ELR (cell line): ENCODE data around the gene MZT2B.
"Not testable (repeated sequence)": the region's sequence is repeated elsewhere in the genome, so short reads cannot be mapped to it uniquely, and the experiment has no call there.

Source experiments
- DNase-seq: peaks from one replicate; pipeline ENCODE4 v3.0.0-alpha.2; 2015; ENCODE audit warnings: low read depth

MZT2B gene

DNA sequence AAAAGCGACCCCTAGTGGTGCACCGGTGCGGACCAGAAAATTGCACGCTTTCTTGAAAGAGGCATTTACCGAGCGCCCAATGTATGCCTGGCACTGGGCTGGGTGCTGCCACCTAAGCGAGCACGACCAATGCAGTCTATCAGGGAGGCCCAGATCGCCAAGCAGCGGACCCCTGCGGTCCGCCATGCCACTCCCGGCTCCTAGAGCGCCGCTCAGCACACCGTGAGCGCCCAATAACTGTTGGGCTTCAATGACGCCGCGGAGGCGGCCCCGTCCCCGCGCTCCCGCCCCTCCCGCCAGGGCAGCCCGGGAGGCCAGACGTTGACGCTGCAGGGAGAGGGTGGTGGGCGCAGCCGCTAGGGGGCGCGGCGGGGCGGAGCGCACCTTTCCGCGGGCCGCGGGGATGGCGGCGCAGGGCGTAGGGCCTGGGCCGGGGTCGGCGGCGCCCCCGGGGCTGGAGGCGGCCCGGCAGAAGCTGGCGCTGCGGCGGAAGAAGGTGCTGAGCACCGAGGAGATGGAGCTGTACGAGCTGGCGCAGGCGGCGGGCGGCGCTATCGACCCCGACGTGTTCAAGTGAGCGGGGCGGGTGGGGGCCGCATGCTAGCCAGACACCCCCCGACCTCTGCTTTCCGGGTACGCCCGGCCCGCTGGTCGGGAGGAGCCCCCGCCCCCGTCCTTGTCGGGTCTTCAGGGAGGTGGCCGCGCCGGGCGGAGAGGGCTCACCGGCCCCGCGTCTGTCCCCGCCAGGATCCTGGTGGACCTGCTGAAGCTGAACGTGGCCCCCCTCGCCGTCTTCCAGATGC is at the start of gene MZT2B:
MZT2B (plus strand) TSS at position 383 of the 803 bp plus-strand sequence; CDS start at position 404, 21 bp downstream.
- peak; percentile 87 for DNase-seq

DNA sequence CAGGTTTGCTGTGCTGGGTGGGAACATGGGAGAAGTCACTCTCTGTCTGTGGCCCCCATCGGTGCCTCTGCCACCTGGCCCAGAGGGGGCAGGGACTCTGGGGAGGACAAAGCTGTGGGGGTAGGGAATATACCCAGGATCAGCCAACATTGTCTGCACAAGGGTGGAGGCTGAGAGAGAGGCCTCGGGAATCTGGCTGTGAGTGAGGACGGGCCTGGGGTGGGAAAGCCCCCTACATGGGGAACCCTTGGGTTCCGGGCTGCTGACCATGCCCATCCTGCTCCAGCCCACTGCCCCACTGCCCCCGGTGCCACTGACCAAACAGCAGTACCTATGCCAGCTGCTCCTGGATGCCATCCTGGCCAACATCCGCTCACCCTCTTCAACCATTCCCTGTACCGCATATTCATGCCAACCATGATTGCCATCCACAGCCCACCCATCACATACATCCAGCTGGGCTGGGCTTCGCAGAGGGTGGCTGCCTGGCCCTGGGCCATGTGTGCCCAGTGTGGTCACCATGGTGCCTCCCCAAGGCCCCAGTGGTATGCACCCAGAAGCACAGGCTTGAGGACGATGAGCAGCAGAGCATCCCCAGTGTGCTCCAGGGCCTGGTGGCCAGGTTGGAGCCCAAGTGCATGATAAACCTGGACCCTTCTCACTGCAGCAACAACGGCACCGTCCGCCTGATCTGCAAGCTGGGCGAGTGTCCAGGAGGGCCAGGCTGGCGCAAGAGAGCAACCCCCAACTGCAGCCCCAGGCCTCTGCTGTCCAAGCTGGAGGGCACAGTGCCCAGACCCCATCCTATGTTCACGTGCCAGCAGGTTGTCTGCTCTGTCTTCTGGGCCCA is 46.1 kb upstream of the MZT2B start:
- DNase-seq: no peak

- DNase-seq: not testable (repeated sequence)
Observed at GRCh38 chr2:130136546-130136945, 45.5 kb upstream of the MZT2B start.

DNA sequence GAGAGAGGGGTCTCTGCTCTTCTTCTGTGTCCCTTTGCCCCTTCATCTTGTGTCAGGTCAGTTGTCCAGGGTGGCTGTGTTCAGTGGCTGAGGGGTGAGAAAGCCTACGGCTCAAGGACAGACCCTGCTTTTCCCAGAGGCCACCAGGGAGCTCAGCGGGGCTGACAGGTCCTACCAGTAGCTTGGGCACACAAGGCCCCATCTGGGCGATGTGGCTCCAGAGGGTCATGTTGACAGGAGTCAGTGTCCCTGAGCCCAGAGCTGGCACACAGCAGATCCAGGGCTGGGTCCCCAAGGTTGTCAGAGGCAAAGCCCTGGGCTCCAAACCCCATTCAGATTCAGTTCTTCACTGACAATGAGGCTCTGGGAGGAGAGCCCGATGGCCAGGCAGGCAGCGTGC is 44.9 kb upstream of the MZT2B start:
- not testable (repeated sequence) for DNase-seq

GRCh38 chr2:130138326-130138725 is 43.7 kb upstream of the MZT2B start:
- DNase-seq: not testable (repeated sequence)

GRCh38 chr2:130138841-130139251 is 43.2 kb upstream of the MZT2B start:
- DNase-seq: not testable (repeated sequence)

DNA sequence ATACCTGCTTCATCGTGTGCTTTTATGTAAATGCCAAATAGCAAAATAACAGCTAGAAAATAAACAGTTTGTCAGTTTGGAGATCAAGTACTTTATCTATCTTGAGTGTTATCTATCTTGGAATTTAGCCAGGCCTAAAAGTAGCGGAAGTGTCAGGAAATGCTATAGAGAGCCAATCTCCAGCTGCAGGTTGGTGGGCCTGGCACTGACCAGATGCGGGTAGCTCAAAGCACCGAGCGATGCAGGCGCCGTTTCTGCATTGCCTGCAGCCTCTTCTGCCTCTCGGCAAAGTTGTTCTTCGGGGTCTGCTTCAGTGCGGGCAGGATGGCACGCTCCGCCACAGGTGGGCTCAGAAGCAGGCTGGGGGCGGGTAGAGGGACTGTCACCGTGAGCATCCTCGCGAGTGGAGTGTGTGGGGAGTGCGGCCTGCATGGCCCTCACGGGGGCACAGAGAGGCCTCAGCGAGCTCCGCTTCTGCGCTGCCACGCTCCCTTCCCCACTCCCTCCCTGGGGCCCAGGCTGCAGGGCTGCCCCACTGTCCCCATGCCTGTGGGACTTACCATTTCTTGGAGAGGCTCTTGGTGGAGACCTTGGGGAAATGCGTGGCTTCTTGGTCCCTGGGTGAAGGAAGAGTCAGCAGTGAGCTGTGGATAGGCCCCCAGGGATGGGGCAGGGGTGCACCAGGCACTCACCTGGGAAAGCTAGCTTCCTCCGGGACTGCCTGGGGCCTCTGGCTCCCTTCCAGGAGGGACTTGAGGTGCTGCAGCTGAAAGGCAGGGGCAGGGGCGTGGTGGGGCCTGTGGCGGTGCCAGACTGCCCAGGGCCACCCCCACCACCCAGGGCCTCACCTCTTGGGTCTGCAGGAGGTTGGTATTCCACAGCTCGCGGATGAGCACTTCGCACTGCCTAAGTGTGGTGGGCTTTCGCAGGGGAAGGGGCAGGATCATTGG is 42.5 kb upstream of the MZT2B start:
- DNase-seq: not testable (repeated sequence)

GRCh38 chr2:130140516-130140915 is 41.5 kb upstream of the MZT2B start:
- not testable (repeated sequence) for DNase-seq

DNA sequence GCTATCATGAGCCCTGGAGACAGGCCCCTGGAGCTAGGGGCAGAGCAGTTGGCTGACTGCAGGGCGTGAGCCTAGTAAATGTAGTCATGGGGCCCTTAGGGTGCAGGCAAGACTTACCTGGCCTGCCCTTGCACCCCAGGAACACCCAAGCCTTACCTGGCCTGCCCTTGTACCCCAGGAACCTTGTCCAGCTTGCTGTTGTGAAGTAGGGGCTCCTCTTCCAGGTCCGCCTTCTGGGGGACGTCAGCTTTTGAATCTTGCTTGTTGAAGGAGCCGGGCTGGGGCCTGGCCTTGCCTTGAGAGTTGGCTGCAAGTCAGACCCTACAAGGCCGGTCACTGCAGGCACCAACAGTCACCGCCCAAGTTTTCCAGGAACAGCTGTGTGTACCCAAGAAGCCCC is 41.1 kb upstream of the MZT2B start:
- DNase-seq: not testable (repeated sequence)

GRCh38 chr2:130141645-130142370 is 40.3 kb upstream of the MZT2B start:
- not testable (repeated sequence) for DNase-seq

DNA sequence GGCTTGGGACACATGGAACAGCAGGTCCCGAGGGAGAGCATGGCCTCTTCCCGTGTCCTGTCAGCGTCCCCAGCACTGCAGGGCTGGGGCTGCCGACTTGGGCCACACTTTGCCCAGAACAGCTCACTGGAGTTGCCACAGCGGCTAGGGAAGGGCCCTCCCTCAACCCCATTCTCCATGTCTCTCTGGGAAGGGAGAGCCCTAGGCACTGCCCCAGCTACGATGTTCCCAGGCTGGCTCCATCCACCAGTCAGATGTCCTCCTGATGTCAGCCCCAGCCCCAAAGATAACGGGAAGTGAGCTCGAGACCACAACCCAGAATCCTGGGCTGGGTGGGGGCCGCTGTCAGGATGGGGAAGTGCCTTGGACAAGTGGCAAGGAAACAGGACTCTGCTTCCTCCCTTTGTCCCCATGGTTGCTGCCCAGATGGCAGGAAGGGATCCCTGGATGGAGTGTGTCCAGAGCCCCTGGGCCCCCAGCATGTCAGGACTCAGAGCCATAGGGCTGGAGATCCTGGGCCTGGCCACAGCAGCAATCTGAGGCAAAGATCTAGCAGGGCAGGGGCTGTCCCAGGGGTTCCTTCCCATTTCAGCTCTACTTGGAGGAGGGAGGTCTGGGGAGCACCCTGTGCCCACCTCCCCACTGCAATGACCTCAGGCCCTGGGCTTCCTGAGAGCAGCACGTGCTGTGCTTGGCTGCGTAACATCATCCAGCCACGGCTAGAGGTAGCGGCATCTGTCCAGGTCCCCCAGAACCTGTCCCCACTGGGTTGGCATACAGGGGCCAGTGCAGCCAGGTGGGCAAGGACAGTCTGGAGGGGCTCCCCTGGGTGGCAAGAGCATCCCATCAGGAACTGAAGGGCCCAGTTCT is 39.4 kb upstream of the MZT2B start:
- not testable (repeated sequence) for DNase-seq

GRCh38 chr2:130143266-130144039 is 38.6 kb upstream of the MZT2B start:
- DNase-seq: peak; percentile 14

DNA sequence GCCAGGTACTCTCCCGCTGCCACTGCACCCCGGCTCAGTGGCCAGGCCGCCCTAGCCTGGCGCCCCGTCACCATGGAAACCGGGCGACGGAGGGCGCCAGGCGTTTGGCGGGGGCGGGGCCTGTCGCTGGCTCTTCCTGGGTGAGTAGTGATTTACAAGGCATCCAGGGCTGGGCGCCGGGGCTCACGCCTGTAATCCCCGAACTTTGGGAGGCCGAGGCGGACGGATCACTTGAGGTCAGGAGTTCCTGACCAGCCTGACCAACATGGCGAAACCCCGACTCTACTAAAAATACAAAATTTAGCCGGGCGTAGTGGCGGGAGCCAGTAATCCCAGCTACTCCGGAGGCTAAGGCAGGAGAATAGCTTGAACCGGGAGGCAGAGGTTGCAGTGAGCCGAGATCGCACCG is 37.1 kb upstream of the MZT2B start, which contains the start of gene CCDC74B:
CCDC74B (minus strand) TSS at position 107 of the 409 bp plus-strand sequence. CDS start 116 bp downstream, outside the sequence.
- DNase-seq: peak; percentile 64

DNA sequence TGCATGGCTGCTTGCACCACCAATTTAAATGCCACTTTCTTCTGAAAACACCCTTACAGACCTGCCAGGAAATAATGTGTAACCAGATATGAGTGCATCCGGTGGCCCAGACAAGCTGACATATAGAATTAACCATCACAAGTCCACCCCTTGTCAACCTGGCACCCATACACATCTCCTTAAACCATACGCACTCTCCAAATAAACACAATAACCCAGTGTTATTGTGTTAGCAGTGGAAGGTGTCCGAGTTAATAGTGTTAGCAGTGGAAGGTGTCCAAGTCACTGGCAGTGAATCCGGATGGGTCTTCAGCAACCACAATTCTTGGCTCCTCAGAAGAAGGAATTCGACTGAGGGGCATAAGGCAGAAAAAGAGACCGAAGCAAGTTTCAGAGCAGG is 33.5 kb upstream of the MZT2B start:
- DNase-seq: not testable (repeated sequence)

DNA sequence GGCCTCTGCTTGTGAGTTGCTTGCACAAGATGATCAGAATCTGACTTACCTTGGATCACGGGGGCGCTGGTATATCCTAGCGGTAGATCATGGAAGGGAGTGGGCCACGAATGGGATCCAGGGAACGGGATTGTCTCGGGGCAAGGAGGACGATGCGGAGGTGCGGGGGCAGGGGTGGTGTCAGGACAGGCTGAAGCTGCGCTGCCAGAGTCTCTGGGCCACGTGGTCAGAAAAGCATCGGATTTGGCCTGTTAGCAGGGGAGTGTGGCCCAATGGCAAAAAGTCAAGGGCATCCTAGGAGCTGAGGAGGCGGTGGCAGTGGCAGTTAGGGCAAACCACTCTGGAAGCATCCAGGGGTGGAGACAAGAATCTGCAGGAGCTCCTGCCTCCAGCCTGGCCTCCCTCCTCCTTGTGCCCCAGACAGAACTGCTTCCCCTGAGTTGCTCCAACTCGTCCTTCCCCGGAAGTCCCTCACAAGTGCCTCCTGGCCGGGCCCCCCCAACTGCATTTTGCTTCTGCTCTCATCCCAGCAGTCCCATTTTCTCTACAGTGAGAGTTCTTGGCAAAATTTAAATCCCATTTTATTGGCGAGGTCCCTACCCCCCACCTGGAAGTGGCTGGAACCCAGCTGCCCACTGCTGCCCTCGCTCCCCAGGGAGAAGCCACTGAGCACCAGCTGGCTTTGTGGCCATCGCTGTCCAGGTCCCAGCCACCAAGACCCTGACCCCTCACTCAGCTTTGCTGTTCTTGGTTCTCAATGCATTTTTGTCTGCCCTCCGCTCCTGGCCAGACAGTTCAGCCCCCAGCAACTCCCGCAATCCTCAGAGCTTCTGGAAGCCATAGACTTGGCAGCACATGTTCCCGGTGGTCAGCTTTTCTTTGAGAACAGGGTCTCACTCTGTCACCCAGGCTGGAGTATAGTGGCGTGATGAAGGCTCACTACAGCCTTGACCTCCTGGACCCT is 31.6 kb upstream of the MZT2B start:
- no peak for DNase-seq

DNA sequence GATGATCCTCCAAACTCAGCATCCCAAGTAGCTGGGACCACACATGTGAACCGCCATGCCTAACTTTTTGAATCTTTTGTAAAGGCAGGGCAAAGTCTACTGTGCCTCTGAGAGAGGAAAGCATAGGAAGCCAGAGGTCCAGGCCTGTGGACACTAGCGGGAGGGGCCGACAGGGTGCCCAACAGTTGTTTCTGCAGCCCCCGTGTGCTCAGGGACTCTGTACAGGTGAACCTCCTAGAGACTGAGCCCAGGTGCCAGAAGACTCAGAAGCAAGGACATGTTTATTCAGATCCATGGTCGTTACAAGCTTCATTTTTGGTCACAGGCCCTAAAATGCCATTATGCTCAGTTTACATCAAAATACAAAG is 30.9 kb upstream of the MZT2B start:
- DNase-seq: not testable (repeated sequence)

DNA sequence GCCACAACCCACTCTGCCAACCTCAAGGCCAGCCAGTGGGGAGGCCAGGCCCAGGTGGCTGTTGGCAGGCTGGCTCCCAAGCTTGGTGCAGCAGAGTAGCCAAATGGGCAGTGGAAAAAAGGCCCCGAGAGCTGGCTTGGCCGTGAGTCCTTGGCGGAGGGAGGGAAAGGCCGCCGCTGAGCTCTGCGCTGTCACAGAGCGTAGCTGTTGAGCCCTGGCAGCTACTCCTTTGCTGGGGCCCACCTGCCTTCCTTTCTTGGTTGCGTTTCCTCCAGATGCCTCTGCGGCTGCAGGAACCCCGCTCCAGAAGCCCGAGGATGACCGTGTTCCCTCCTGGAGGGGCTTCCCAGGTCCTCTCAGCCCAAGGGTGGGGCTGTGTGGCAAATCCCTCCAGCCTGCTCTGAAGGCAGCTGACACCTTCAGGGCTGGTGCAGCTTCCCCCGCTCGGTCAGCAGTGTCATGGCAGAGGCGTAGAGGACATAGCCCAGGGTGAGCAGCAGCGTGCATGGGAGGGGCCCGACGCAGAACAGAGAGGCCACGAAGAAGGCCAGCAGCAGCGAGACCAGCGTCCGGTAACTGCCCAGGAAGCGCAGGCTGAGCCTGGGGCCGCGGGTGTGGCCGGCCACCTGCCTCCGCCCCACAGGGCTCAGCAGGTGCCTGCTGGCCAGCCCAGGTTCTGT is 29.8 kb upstream of the MZT2B start:
- DNase-seq: not testable (repeated sequence)
